Measurements from ENCODE around the gene TBC1D13. TPM values are rescaled to one million over a fixed set of nuclear protein-coding genes. Genes with fewer than 3 reads are reported as not detected.

TBC1D13 gene
- total and polyA plus RNA-seq, 10 of the 15 experiments (the other 5 are each of a cell fraction or from before 2014, with no cell fraction given) = 3.0 to 23.1 (median 16.5) TPM

GRCh38 chr9:128802482-128802881 lies 15.4 kb downstream of the TBC1D13 start:
- no peak overlapping the region for H3K27ac ChIP-seq (ENCODE audit: control insufficient read depth, insufficient read depth)
- H4K20me1 ChIP-seq (ENCODE audit: control insufficient read depth, insufficient read depth) = no peaks in the 10 kb centered on the region
- H3K9ac ChIP-seq (ENCODE audit: control insufficient read depth, insufficient read depth, low read length) = no peak overlapping the region
- no peak for TF ChIP-seq RUNX3 (IDR thresholded peaks at IDR 0.05; ENCODE audit: low read length)
- TF ChIP-seq CREB1 (IDR thresholded peaks at IDR 0.05; ENCODE audit: low read depth) = no peak
- TF ChIP-seq, protein P1, sequence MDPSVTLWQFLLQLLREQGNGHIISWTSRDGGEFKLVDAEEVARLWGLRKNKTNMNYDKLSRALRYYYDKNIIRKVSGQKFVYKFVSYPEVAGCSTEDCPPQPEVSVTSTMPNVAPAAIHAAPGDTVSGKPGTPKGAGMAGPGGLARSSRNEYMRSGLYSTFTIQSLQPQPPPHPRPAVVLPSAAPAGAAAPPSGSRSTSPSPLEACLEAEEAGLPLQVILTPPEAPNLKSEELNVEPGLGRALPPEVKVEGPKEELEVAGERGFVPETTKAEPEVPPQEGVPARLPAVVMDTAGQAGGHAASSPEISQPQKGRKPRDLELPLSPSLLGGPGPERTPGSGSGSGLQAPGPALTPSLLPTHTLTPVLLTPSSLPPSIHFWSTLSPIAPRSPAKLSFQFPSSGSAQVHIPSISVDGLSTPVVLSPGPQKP (IDR thresholded peaks at IDR 0.05; ENCODE audit: low read depth, low read length) = no peak
- TF ChIP-seq IKZF2 (IDR thresholded peaks at IDR 0.05) = no peak
- TF ChIP-seq CHD2 (IDR thresholded peaks at IDR 0.05; ENCODE audit: borderline replicate concordance, low read depth, low read length) = no peak
- TF ChIP-seq IRF3 (IDR thresholded peaks at IDR 0.05) = no peak
- TF ChIP-seq SREBF2 (IDR thresholded peaks at IDR 0.05; ENCODE audit: low read length) = no peak
- TF ChIP-seq TCF7 (IDR thresholded peaks at IDR 0.05; ENCODE audit: borderline replicate concordance) = no peak
- TF ChIP-seq ETV6 (conservative IDR thresholded peaks at IDR 0.05 in 1 of 2, IDR thresholded peaks at IDR 0.05 in 1 of 2; ENCODE audit: borderline replicate concordance in 1 of 2, low read depth in 1 of 2) = no peak
- TF ChIP-seq, protein P2, sequence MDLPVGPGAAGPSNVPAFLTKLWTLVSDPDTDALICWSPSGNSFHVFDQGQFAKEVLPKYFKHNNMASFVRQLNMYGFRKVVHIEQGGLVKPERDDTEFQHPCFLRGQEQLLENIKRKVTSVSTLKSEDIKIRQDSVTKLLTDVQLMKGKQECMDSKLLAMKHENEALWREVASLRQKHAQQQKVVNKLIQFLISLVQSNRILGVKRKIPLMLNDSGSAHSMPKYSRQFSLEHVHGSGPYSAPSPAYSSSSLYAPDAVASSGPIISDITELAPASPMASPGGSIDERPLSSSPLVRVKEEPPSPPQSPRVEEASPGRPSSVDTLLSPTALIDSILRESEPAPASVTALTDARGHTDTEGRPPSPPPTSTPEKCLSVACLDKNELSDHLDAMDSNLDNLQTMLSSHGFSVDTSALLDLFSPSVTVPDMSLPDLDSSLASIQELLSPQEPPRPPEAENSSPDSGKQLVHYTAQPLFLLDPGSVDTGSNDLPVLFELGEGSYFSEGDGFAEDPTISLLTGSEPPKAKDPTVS (IDR thresholded peaks at IDR 0.05; ENCODE audit: low read depth, low read length) = no peak
- no peak for TF ChIP-seq BACH1 (IDR thresholded peaks at IDR 0.05; ENCODE audit: borderline replicate concordance)
- no peak for TF ChIP-seq ZNF384 (IDR thresholded peaks at IDR 0.05; ENCODE audit: borderline replicate concordance, low read depth, low read length)
- H3K27me3 ChIP-seq (replicated peaks in 1 of 2; ENCODE audit: control insufficient read depth in 2 of 2, insufficient read depth in 2 of 2, low read length in 1 of 2) = no peaks in the 10 kb centered on the region
- H3K79me2 ChIP-seq (ENCODE audit: control insufficient read depth, insufficient read depth, low read length) = no peaks in the 10 kb centered on the region
- no peak overlapping the region for H2AFZ ChIP-seq (ENCODE audit: control insufficient read depth, low read depth, low read length)
- SMC1A ChIA-PET (ENCODE audit: uncharacterized antibody, unreplicated experiment) = no interaction called here
- WGBS (ENCODE audit: insufficient coverage, insufficient replicate concordance, low lambda C conversion rate, missing lambda C conversion rate) = 85% methylated on average over 4 of the region's 4 CpGs
- no peaks in the 10 kb centered on the region for H3K9me3 ChIP-seq (replicated peaks; ENCODE audit: control insufficient read depth, insufficient read depth, low read length)
- in situ Hi-C loops (cut with MboI) (no loop called here), intact Hi-C loops (cut with micrococcal nuclease; ENCODE audit: unreplicated experiment) (no loop called here)
- CTCF ChIA-PET = interaction anchor here (2.6 kb wide), 1 partner anchor 16 kb away, joined by 6 read pairs; the partner anchor contains the start of gene ENDOG
- peaks cover 19 to 29% of the 10 kb centered on the region in 2 experiments; a peak in 3 of 4 replicates for H3K36me3 ChIP-seq (ENCODE audit: control insufficient read depth in 2 of 2, insufficient read depth in 2 of 2, low read length in 1 of 2)
- RAD21 ChIA-PET (ENCODE audit: unreplicated experiment) = no interaction called here
- H3K4me3 ChIP-seq = no peak overlapping the region
- no TSS peak for BruUV-seq (replicated peaks)
- POLR2A ChIA-PET = no interaction called here
- no peaks in the 10 kb centered on the region for H3K4me1 ChIP-seq (ENCODE audit: control insufficient read depth, insufficient read depth, low read length)
- H3K4me2 ChIP-seq (ENCODE audit: control insufficient read depth, insufficient read depth) = no peak overlapping the region
- ATAC-seq (no peak), DNase-seq (ENCODE audit: low read depth, low spot score) (no peak), FAIRE-seq (no peak)
